GM12872 (cell line): ENCODE measurements around the gene HDDC2.

Source experiments
- TF ChIP-seq, protein P1 (sequence below): IDR thresholded peaks from 3 replicates; pipeline ENCODE4 v1.5.1; 2011; ENCODE audit warnings: low read depth, mild to moderate bottlenecking, low read length, moderate library complexity; ENCODE audit not compliant: insufficient read depth

HDDC2 gene

DNA sequence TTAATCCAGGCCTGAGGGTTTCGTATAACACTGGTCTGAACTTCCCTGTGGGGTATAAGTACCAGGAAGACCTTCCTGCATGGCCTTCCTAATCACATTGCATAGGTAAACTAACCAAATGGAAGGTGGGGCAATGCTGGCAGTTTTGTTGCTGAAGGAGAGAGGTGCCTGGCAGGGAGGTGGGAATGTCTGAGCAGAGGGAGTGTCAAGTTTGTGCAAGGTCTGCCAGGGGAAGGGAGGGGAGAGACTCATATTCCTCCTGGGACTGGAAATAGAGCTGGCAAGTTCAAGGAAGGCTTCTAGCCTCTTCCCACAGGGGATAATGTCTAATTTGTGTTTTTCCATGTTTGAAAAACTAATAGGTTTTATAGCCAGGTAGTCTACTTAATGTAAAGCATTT is 70.6 kb downstream of the HDDC2 start:
- TF ChIP-seq, protein P1, sequence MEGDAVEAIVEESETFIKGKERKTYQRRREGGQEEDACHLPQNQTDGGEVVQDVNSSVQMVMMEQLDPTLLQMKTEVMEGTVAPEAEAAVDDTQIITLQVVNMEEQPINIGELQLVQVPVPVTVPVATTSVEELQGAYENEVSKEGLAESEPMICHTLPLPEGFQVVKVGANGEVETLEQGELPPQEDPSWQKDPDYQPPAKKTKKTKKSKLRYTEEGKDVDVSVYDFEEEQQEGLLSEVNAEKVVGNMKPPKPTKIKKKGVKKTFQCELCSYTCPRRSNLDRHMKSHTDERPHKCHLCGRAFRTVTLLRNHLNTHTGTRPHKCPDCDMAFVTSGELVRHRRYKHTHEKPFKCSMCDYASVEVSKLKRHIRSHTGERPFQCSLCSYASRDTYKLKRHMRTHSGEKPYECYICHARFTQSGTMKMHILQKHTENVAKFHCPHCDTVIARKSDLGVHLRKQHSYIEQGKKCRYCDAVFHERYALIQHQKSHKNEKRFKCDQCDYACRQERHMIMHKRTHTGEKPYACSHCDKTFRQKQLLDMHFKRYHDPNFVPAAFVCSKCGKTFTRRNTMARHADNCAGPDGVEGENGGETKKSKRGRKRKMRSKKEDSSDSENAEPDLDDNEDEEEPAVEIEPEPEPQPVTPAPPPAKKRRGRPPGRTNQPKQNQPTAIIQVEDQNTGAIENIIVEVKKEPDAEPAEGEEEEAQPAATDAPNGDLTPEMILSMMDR, result no peak

GRCh38 chr6:125230674-125231073 is 71.1 kb downstream of the HDDC2 start:
- TF ChIP-seq, protein P1, result no peak

DNA sequence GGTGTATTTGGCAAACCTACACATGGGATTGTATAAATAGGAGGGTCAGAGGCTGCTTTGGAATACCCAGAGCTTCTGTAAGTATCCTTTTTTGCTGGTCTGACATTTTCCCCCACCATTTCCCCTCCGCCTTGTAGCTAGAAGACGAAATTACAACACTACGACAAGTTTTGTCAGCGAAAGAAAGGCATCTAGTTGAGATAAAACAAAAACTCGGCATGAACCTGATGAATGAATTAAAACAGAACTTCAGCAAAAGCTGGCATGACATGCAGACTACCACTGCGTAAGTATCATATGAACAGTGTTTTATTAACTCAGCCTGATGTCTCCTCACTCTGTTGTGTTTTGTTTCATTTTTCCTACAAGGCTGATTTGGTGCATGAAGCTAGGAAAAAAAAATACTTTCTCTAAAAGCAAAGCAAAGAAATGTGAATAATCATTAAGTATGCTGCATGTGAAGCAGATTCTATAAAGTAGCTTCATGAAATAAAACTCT is 72.7 kb downstream of the HDDC2 start:
- TF ChIP-seq, protein P1, result no peak

DNA sequence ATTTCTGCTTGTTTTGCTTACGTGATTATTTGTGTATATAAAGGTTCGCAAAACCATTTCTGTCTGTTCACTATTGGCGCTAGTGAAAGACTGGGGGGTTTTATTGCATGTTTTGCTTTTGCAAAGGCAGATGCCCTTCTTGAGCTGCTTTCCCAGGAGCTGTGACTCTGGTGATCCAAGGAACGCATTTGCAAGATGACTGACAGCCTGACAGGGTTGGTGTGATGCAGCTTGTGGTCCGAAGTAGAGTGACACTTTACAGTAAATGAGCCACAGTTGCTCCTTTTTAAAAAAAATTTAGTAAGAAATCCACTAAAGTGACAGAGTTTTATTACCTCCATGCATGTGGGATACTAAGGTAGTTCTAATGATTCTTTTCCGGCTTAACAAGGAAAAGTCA is 74.5 kb downstream of the HDDC2 start:
- TF ChIP-seq, protein P1, result no peak
